GM18868 (cell line): ENCODE measurements around the gene LARGE1.

Experiments used
- ATAC-seq: cut with Tn5 transposase; IDR thresholded peaks from one replicate; pipeline ENCODE4 v1.9.1; 2021; ENCODE audit warnings: mild to moderate bottlenecking, moderate library complexity; ENCODE audit not compliant: unreplicated experiment

The LARGE1 gene

DNA sequence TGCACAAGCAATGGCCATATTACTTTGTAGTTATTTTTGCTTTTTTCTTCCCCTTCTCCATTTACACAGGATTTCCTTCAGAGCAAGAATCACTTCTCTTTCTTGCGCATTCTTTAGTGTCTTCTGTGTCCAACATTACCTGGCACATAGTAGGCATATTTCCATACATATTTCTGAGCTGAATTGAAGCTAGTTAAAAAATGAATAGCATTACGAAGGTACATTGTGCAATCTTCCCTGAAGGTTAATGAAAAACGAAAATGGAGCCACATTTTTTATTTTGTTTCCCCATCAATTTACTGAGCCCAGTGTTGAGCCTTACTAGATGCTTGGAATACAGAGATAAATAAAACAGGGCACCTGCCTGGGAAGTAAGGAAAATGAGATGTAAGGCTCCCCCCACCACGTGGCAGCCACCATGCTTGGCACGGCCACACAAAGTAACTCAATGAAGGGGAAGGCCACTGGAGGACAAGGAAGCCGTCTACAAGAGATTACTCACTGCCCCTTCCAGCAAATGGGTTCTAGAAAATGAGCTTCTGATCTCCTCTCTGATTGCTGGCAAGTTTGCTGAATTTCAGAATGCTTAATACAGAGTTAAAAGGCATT, 381.9 kb downstream of the LARGE1 start:
- no peak for ATAC-seq

- no peak for ATAC-seq
Measured at GRCh38 chr22:33537059-33537458, 383.2 kb downstream of the LARGE1 start.

- no peak for ATAC-seq
Measured at GRCh38 chr22:33535937-33536875, 384.1 kb downstream of the LARGE1 start.

DNA sequence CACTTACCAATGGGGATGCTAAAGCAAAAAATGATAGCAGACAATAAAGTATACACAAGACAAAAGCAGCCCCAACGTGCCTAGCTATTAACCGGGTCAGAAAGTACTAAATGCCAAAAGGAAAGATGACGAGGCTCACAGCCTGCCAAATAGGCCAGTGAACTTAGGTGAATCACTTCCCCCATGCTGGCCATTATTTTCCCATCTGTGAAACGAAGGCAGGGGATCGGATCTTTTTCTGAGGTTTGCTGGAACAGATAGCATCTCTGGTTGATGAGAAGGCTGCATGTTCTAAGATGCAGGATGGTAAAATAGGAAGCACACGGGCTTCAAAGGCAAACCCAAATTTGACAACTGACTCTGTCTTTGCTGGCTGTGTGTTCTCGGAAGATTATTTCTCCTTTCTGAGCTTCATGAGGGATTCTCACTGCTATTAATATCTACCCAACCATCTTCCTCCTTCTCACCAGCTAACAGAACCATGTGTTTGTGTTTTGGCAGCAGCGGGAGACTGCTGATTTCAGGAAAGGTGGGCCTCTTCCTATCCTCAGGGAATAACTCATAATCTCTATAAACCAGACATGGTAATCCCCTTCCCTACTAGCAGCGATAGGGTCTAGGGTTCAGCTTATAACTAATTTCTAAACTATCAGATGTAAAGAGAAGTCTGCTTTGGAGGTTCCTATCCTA, 390.7 kb downstream of the LARGE1 start:
- no peak for ATAC-seq

DNA sequence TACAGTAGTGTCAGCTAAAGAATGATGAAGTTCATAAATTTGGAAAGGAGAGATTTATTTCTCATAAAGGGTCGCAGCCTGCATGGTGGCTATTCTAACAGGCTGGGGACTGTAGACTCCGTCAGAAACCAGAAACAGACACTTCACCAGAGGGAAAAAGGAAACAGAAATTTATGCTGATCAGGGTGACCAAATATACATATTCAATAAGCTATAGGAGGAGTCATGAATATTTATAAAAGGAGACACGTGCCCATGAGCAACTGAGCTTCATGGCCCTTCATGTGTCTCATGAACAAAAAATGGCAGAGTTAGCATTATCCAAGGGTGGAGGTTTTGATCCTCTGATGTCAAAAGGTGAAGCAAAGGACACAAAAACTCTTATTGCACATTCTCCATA, 392.1 kb downstream of the LARGE1 start:
- no peak for ATAC-seq

DNA sequence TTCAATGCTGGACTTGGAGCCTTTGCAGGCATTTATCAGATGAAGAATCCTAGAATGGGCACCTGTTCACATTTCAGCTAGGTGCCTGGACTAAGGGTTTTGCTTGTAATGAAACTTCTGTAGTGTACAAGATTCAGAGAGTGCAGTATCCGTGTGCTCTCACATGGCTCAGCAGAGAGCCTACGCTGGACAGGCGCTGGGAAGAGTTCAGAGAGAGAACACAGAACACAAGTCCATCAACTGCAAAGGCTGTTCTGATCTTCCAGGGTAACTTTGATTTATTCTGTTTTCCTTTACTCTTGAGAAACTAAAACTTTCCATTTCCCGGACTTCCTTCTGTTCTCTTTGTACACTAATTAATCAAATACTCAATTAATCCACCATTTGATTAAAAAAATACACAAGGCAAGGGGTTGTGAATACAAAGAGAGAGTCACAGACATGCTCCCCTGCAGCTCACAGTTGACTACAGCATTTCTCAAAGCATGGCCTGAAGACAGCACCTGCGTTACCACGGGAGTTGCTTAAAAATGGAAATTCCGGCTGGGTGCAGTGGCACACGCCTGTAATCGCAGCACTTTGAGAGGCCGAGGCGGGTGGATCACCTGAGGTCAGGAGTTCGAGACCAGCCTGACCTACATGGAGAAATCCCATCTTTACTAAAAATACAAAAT, 393.7 kb downstream of the LARGE1 start:
- no peak for ATAC-seq

GRCh38 chr22:33524511-33525260, 395.6 kb downstream of the LARGE1 start:
- no peak for ATAC-seq

DNA sequence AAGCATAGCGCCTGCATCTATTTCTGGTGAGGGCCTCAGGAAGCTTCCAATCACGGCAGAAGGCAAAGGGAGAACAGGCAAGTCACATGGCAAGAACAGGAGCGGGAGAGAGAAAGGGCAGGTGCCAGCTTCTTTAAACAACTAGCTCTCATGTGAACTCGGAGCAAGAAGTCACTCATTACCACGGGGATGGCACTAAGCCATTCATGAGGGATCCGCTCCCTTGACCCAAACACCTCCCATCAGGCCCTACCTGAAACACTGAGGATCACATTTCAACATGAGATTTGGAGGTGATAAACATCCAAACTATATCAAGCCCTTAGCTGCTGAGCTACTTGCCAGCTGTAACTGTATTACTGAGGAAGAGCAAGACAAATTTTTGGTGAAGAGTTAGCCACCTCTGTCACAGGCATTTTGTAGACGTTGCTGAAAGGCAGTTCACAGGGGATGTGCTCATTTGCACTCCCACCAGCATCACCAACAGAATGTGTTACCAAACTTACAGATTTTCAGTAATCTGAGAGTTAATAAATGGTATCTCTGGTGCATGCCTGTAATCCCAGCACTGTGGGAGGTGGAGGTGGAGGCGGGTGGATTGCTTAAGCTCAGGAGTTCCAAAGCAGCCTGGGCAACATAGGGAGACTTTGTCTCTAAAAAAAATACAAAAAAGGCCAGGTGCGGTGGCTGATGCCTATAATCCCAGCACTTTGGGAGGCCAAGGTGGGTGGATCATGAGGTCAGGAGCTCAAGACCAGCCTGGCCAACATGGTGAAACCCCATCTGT, 398.2 kb downstream of the LARGE1 start:
- ATAC-seq, result no peak

DNA sequence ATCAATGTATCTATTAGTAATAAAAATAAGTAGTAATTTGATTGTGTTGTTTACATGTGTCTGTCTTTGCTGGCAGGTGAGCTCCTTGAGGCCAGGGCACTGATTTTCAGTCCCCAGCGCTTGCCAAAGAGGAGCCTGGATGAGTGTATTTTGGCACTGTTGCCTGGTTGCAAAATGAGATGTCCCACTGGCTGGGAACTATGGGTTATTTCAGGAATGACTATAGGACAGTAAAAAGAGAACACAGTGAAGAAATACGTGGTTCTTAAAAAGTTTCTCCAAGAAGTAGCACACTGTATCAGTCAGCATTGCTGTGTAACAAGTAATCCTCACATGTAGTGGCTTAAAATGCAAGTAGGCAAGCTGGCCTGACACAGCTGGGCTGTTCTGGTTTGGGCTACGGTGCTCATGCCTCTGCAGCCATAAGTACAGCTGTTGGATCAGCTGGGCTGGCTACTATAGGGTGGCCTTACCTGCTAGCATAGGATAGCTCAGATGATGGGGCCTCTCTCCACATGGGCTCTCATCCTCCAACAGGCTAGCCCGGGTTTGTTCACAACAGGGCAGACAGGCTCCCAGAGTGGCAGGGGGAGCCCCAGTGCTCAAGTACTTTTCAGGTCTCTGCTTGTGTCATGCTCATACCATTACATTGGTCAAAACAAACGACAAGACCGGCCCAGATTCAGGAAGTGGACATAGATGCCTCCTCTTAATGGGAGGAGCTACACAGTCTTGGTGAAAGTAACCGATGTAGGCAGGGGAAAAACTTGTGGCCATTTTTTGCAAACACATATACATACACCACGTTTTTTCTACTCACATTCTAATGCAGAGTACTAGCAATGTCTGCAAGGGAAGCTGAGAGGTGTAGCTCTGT, 399.1 kb downstream of the LARGE1 start:
- ATAC-seq, result no peak

GRCh38 chr22:33519974-33520903, 400.0 kb downstream of the LARGE1 start:
- no peak for ATAC-seq

DNA sequence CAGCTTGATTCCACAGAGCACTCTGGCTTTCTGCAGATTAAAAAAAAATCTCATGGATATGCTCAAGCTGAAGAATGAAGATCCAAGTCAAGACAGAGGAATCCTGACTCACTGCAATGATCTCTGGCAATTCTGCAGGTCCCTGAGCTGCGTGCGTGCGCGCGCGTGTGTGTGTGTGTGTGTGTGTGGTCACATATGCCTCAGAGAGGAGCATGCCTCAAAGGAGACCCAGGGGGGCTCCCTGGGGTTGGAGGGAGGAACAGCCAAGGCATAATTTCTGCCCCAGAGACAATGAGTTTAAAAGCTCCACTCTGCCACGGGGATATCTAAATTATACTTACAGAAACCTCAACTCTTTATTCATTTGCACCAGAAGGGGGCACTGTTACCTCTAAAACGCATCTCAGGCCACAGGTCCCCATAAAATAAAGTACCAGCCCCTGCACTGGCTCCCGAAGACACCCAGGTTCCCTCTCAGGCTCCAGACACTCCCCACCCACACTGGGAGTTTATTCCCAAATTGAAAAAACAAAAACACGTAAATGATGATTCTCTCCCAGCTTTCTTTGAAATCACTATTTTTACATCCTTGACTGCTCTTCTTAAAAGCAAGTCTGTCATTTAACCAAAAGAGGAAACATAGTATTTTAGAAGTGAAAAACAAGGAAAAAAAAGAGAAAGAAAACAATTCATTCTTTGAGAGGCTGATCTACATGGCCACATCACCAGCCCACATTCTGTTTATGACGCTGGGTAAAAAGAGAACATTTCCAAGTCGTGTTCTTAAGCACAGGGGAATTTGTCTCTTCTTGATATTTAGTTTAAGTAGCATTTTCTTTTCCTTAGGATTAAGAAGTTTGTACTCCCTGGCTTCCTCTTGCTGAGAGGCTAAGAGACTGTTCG, 401.0 kb downstream of the LARGE1 start:
- ATAC-seq, result no peak

DNA sequence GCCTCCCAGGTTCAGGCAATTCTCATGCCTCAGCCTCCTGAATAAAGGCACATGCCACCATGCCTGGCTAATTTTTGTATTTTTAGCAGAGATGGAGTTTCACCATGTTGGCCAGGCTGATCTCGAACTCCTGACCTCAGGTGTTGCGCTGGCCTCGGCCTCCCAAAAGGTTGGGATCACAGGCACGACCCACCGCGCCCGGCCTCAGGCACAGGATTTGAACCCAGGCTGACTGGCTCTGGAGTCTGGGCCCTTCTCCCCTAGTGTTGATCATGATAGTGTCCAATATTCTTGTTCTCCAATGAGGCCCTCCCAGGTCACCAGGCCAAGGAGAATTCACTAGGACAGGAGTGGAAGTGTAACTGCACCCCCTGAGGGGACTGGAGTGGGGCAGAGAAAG, 401.9 kb downstream of the LARGE1 start:
- ATAC-seq, result no peak

- ATAC-seq, result no peak
Measured at GRCh38 chr22:33515795-33516194, 404.5 kb downstream of the LARGE1 start.

DNA sequence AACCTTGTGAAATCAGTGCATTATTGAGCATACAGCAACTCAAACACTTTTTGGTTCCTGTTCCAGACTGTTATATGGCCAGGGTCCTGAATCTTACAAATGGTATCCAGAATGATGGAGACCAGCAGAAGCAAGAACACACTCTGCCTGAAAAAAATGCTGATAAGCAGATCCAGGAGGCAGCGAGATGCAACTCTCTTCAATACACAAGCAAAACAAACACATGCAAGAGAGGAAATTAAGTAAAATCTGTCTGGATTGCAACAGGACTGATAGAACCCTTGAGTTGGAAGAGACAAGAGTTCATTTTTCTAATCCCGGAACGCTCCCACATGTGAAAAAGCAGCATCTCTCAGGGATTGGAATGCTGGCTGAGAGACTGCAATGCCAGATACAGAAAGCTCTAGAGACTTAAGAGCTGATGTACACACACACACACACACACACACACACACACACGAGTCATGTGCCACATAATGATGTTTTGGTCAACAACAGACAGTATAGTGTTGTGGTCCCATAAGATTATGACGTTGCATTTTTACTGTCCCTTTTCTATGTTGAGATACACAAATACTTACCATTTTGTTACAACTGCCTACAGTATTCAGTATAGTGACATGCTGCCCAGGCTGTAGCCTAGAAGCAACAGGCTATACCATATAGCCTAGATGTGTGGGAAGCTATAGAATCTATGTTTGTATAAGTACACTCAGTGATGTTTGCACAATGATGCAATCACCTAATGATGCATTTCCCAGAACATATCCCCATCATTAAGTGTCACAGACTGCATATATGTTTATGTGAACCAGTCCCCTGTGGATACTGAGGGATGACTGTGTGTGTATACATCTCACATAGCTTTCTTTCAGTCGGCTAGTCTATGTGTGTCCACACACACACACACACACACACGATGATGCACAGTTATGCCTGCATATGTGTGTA, 406.6 kb downstream of the LARGE1 start:
- ATAC-seq, result no peak

DNA sequence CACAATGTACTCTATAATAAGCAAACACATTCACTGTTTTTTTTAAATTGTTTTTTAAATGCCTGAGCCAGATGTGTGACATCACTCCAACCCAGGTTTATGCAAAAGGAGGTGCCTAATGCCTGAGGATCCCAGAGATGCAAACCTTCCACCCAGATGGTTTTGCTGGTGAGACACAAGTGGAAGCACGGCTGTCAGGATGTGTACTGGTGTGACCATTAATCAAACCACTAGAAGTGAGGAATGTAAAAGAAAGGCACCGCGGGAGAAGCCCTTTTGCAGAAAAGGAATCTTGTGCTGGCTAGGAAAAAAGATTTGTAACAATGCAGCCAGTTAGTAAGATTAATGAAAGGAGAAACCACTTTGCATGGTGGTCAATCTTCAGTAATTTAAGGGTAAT, 407.4 kb downstream of the LARGE1 start:
- ATAC-seq, result no peak
